H1 (cell line): Measurements from ENCODE around the gene LCORL. TPM values are rescaled to one million over a fixed set of nuclear protein-coding genes. Genes with fewer than 3 reads are reported as not detected.

Experiments
- CTCF ChIA-PET: fragments of 300-600 bp; sonication (Branson Sonifier 250); formaldehyde crosslinking; loops from one replicate; lab custom pipeline; 2021; ENCODE audit not compliant: partially characterized antibody; lab: Charles Lee
- POLR2A ChIA-PET: fragments of 300-600 bp; sonication (Branson Sonifier 250); formaldehyde crosslinking; loops from one replicate; lab custom pipeline; 2021; ENCODE audit warnings: inconsistent platforms; ENCODE audit not compliant: partially characterized antibody; lab: Charles Lee
- DNase-seq, 2 experiments: peaks; one replicate each; pipeline versions ENCODE4 v3.0.0 to v3.0.0-alpha.2; 2010 to 2022; ENCODE audit warnings: low spot score in 2 of 2, low read depth in 1 of 2, mixed read lengths in 1 of 2
- FAIRE-seq: peaks from 2 replicates; lab custom pipeline; 2011; peaks lifted over from hg19 to GRCh38; lab: Jason Lieb, UNC
- H2AFZ ChIP-seq: 2 replicates; pipeline ENCODE4 v1.8.1; 2012; ENCODE audit warnings: low read length, inconsistent platforms
- H2AK5ac ChIP-seq: 2 replicates; pipeline ENCODE4 v1.6.1; 2013; ENCODE audit warnings: low read depth, low read length
- H2BK120ac ChIP-seq: replicated peaks from 2 replicates; pipeline ENCODE3; 2013; ENCODE audit warnings: low read depth, low read length, inconsistent platforms
- H2BK12ac ChIP-seq: 2 replicates; pipeline ENCODE4 v1.6.1; 2013; ENCODE audit warnings: low read depth, low read length
- H2BK15ac ChIP-seq: 2 replicates; pipeline ENCODE4 v1.6.1; 2013; ENCODE audit warnings: low read length
- H2BK20ac ChIP-seq: 2 replicates; pipeline ENCODE4 v1.6.1; 2013; ENCODE audit warnings: low read length
- H2BK5ac ChIP-seq: 2 replicates; pipeline ENCODE4 v1.6.1; 2013; ENCODE audit warnings: low read depth, low read length
- H3K14ac ChIP-seq: 2 replicates; pipeline ENCODE4 v1.6.1; 2013; ENCODE audit warnings: inconsistent platforms; ENCODE audit not compliant: insufficient read length
- H3K18ac ChIP-seq: 2 replicates; pipeline ENCODE4 v1.6.1; 2013; ENCODE audit warnings: low read length; ENCODE audit errors: extremely low read depth
- H3K23ac ChIP-seq: 2 replicates; pipeline ENCODE4 v1.6.1; 2013; ENCODE audit warnings: inconsistent platforms; ENCODE audit not compliant: insufficient read length
- H3K23me2 ChIP-seq: 2 replicates; pipeline ENCODE4 v1.6.1; 2013; ENCODE audit warnings: low read depth, low read length
- H3K27ac ChIP-seq: 2 replicates; pipeline ENCODE4 v1.6.1; 2011; ENCODE audit warnings: low read depth, low read length, inconsistent platforms
- H3K27me3 ChIP-seq, 4 experiments: replicated peaks in 1 of 4; 1 replicate in 1 of 4; 2 replicates in 3 of 4; pipeline versions ENCODE4 v1.6.1 to v1.8.1; 2011 to 2013; ENCODE audit warnings: low read length in 3 of 4, mild to moderate bottlenecking in 3 of 4, inconsistent platforms in 2 of 4, mixed read lengths in 2 of 4, moderate library complexity in 1 of 4; ENCODE audit not compliant: control insufficient read depth in 3 of 4, insufficient read depth in 3 of 4; ENCODE audit errors: extremely low read depth in 1 of 4
- H3K36me3 ChIP-seq, 4 experiments: 2 replicates each; pipeline versions ENCODE4 v1.6.1 to v1.8.1; 2011 to 2013; ENCODE audit warnings: mild to moderate bottlenecking in 4 of 4, low read length in 3 of 4, moderate library complexity in 2 of 4, control low read depth in 1 of 4, inconsistent platforms in 1 of 4; ENCODE audit not compliant: insufficient read depth in 4 of 4, control insufficient read depth in 2 of 4
- H3K4ac ChIP-seq: replicated peaks from 2 replicates; pipeline ENCODE3; 2013; ENCODE audit warnings: low read length, low read depth, mixed read lengths, inconsistent platforms; ENCODE audit not compliant: insufficient read length
- H3K4me1 ChIP-seq, 4 experiments: replicated peaks in 1 of 4; 1 replicate in 1 of 4; 2 replicates in 3 of 4; pipeline versions ENCODE4 v1.6.1 to v1.8.1; 2011 to 2013; ENCODE audit warnings: low read length in 3 of 4, inconsistent platforms in 2 of 4, mixed read lengths in 1 of 4; ENCODE audit not compliant: insufficient read depth in 4 of 4, control insufficient read depth in 3 of 4
- H3K4me2 ChIP-seq, 2 experiments: 2 replicates each; pipeline versions ENCODE4 v1.6.1 to v1.8.1; 2011 to 2013; ENCODE audit warnings: low read depth in 2 of 2, low read length in 2 of 2, control low read depth in 1 of 2, inconsistent platforms in 1 of 2, mild to moderate bottlenecking in 1 of 2; ENCODE audit not compliant: insufficient read depth in 1 of 2
- H3K4me3 ChIP-seq, 4 experiments: fragments of 200-600, 300-600 bp in 1 of 4; sonication (generic), shearing (Covaris generic), sonication (Bioruptor Twin) in 1 of 4; 2 replicates each; pipeline versions ENCODE4 v1.5.1 to v1.8.1; 2011 to 2016; ENCODE audit warnings: low read length in 4 of 4, low read depth in 3 of 4, control low read depth in 2 of 4, inconsistent platforms in 2 of 4, mild to moderate bottlenecking in 2 of 4, mixed read lengths in 1 of 4, moderate library complexity in 1 of 4; ENCODE audit not compliant: insufficient read depth in 2 of 4; ENCODE audit errors: extremely low read depth in 1 of 4
- H3K56ac ChIP-seq: replicated peaks from 2 replicates; pipeline ENCODE3; 2013; ENCODE audit warnings: low read depth, mild to moderate bottlenecking, mixed read lengths, low read length, inconsistent platforms; ENCODE audit not compliant: insufficient read length
- H3K79me1 ChIP-seq: 2 replicates; pipeline ENCODE4 v1.6.1; 2013; ENCODE audit warnings: low read depth, low read length, control low read depth
- H3K79me2 ChIP-seq, 2 experiments: 2 replicates each; pipeline versions ENCODE4 v1.6.1 to v1.8.1; 2012 to 2013; ENCODE audit warnings: low read length in 2 of 2, mild to moderate bottlenecking in 2 of 2, inconsistent platforms in 1 of 2; ENCODE audit not compliant: insufficient read depth in 2 of 2, control insufficient read depth in 1 of 2
- H3K9ac ChIP-seq, 4 experiments: replicated peaks in 1 of 4; 1 replicate in 1 of 4; 2 replicates in 3 of 4; pipeline versions ENCODE4 v1.6.1 to v1.8.1; 2011 to 2013; ENCODE audit warnings: low read depth in 3 of 4, low read length in 3 of 4, control low read depth in 2 of 4, mild to moderate bottlenecking in 2 of 4, moderate library complexity in 2 of 4, inconsistent platforms in 1 of 4; ENCODE audit errors: extremely low read depth in 1 of 4
- H3K9me3 ChIP-seq, 2 experiments: 2 replicates each; pipeline versions ENCODE4 v1.6.1 to v1.8.1; 2012 to 2013; ENCODE audit warnings: mild to moderate bottlenecking in 2 of 2, moderate library complexity in 2 of 2, control low read depth in 1 of 2, inconsistent platforms in 1 of 2, low read depth in 1 of 2, low read length in 1 of 2, mixed read lengths in 1 of 2; ENCODE audit not compliant: insufficient read depth in 2 of 2
- H4K20me1 ChIP-seq, 2 experiments: replicated peaks in 1 of 2; 2 replicates each; pipeline versions ENCODE3 to v1.8.1; 2011 to 2013; ENCODE audit warnings: inconsistent platforms in 2 of 2, low read length in 2 of 2, mild to moderate bottlenecking in 1 of 2; ENCODE audit not compliant: insufficient read depth in 2 of 2, control insufficient read depth in 1 of 2
- H4K5ac ChIP-seq: 2 replicates; pipeline ENCODE4 v1.6.1; 2013; ENCODE audit warnings: low read length, low read depth, mixed read lengths, inconsistent platforms; ENCODE audit not compliant: insufficient read length
- H4K8ac ChIP-seq: 2 replicates; pipeline ENCODE4 v1.8.0; 2013; ENCODE audit warnings: mild to moderate bottlenecking, moderate library complexity, low read length, inconsistent platforms; ENCODE audit not compliant: insufficient read depth; ENCODE audit errors: extremely low read depth
- H4K91ac ChIP-seq: replicated peaks from 2 replicates; pipeline ENCODE3; 2013; ENCODE audit warnings: low read length, mixed read lengths, inconsistent platforms; ENCODE audit not compliant: insufficient read length
- BCL11A ChIP-seq, 2 experiments: IDR thresholded peaks; one replicate each; pipeline ENCODE4 v1.6.1; 2011; ENCODE audit warnings: low read depth in 2 of 2, low read length in 2 of 2, mild to moderate bottlenecking in 2 of 2
- MAX ChIP-seq: IDR thresholded peaks from 2 replicates; pipeline ENCODE4 v1.6.1; 2012; ENCODE audit warnings: inconsistent platforms
- NANOG ChIP-seq: IDR thresholded peaks from 2 replicates; pipeline ENCODE4 v1.6.1; 2011; ENCODE audit warnings: low read length, low read depth, mild to moderate bottlenecking, inconsistent platforms; ENCODE audit not compliant: insufficient read depth, poor library complexity, severe bottlenecking
- POU5F1 ChIP-seq: IDR thresholded peaks from 2 replicates; pipeline ENCODE4 v1.6.1; 2011; ENCODE audit warnings: low read depth, mild to moderate bottlenecking, low read length, moderate library complexity
- RFX5 ChIP-seq: IDR thresholded peaks from 2 replicates; pipeline ENCODE4 v1.6.1; 2011; ENCODE audit warnings: low read depth, low read length, improper control_type of control experiment, borderline replicate concordance
- WGBS, 2 experiments: shearing (Covaris generic) in 1 of 2; methylation state at CpG; one replicate each; pipeline versions ENCODE4 v1.1.6 to v1.1.7; 2013 to 2015; ENCODE audit warnings: low lambda C conversion rate in 2 of 2, mixed read lengths in 2 of 2, inconsistent platforms in 1 of 2, low coverage in 1 of 2, missing lambda C conversion rate in 1 of 2; ENCODE audit not compliant: insufficient replicate concordance in 2 of 2, insufficient coverage in 1 of 2, insufficient read length in 1 of 2; ENCODE audit errors: extremely low coverage in 1 of 2, missing lambda C conversion rate in 1 of 2; 5-methylcytosine and 5-hydroxymethylcytosine counted together
- polyA plus RNA-seq, 7 experiments: library from polyadenylated mRNA; depleted of rRNA in 3 of 7; stranded (reverse) in 5 of 7; unstranded in 2 of 7; fragments of >200 nt in 5 of 7; fragments of 200-250 nt in 2 of 7; gene quantifications; 1 replicate in 5 of 7; 2 replicates in 1 of 7; 4 replicates in 1 of 7; pipeline versions ENCODE4 v1.2.1 to v1.2.3, GENCODE V29; 2011 to 2013; ENCODE audit warnings: missing spikeins in 2 of 7, mixed read lengths in 2 of 7
- total RNA-seq: library from RNA; stranded (reverse); fragmentation: NEBNext Ultra II Directional; extraction: Animal tissue kit (Norgen Biotek cat#: 25700); gene quantifications from 2 replicates; pipeline ENCODE4 v1.2.1, GENCODE V29; 2021

LCORL gene
- total and polyA plus RNA-seq, 2 of the 8 experiments (the other 6 are each of a cell fraction or from before 2014, with no cell fraction given) = 2.2 to 19.2 TPM

GRCh38 chr4:17930256-17930655, 91.3 kb downstream of the LCORL start:
- CTCF ChIA-PET = no interaction called here
- DNase-seq (no peak), FAIRE-seq (no peak)
- Histone ChIP-seq H3K4ac (no peak overlapping the region), H3K23ac (no peak overlapping the region), H3K79me2 (no peaks in the 10 kb centered on the region), H2BK20ac (no peak overlapping the region), H2BK15ac (no peak overlapping the region), H4K20me1 (no peaks in the 10 kb centered on the region), H3K27me3 (no peaks in the 10 kb centered on the region), H3K4me1 (no peaks in the 10 kb centered on the region), H2BK5ac (no peak overlapping the region), H2AK5ac (no peak overlapping the region), H4K8ac (no peak overlapping the region), H2BK12ac (no peak overlapping the region), H3K9me3 (no peaks in the 10 kb centered on the region), H3K27ac (no peak overlapping the region), H2BK120ac (no peak overlapping the region), H3K23me2 (no peaks in the 10 kb centered on the region), H3K14ac (no peak overlapping the region), H3K9ac (no peak overlapping the region), H3K36me3 (no peaks in the 10 kb centered on the region), H4K5ac (no peak overlapping the region), H3K4me2 (no peak overlapping the region), H4K91ac (no peak overlapping the region), H3K56ac (no peak overlapping the region), H3K79me1 (no peaks in the 10 kb centered on the region), H2AFZ (no peak overlapping the region), H3K4me3 (no peak overlapping the region), H3K18ac (no peak overlapping the region)
- no peak for TF ChIP-seq MAX
- TF ChIP-seq POU5F1 = no peak
- TF ChIP-seq NANOG = no peak
- no peak for TF ChIP-seq RFX5
- TF ChIP-seq BCL11A (IDR thresholded peaks at IDR 0.05; ENCODE audit: low read depth in 2 of 2, low read length in 2 of 2) = no peak
- POLR2A ChIA-PET = no interaction called here
- 94% methylated on average over 3 of the region's 3 CpGs; no CpG with 5 or more reads in 1 of the 2 experiments for WGBS, 2 experiments
